Endodermal cell (in vitro differentiated cells): Measurements from ENCODE around the gene PSMD12. TPM values are rescaled to one million over a fixed set of nuclear protein-coding genes. Genes with fewer than 3 reads are reported as not detected.
"Not testable (repeated sequence)": the region's sequence is repeated elsewhere in the genome, so short reads cannot be mapped to it uniquely, and the experiment has no call there.

Experiments
- DNase-seq: peaks from one replicate; pipeline ENCODE4 v3.0.0-alpha.2; 2017
- H3K27ac ChIP-seq: 2 replicates; pipeline ENCODE4 v1.5.1; 2013; ENCODE audit warnings: mild to moderate bottlenecking, low read depth, low read length, moderate library complexity
- H3K27me3 ChIP-seq: 2 replicates; pipeline ENCODE4 v1.6.1; 2013; ENCODE audit warnings: mild to moderate bottlenecking, low read length, moderate library complexity; ENCODE audit not compliant: insufficient read depth, control insufficient read depth, poor library complexity, severe bottlenecking
- H3K36me3 ChIP-seq: 2 replicates; pipeline ENCODE4 v1.7.0; 2013; ENCODE audit warnings: mild to moderate bottlenecking, low read length, moderate library complexity; ENCODE audit not compliant: control insufficient read depth, insufficient read depth
- H3K4me1 ChIP-seq: one replicate; pipeline ENCODE4 v1.7.0; 2013; ENCODE audit warnings: low read length; ENCODE audit not compliant: control insufficient read depth, insufficient read depth
- H3K4me3 ChIP-seq: 2 replicates; pipeline ENCODE4 v1.5.1; 2013; ENCODE audit warnings: mild to moderate bottlenecking, low read length, moderate library complexity
- H3K9ac ChIP-seq: 2 replicates; pipeline ENCODE4 v1.6.1; 2013; ENCODE audit warnings: mild to moderate bottlenecking, low read length, moderate library complexity; ENCODE audit not compliant: poor library complexity, severe bottlenecking; ENCODE audit errors: extremely low read depth
- H3K9me3 ChIP-seq: 2 replicates; pipeline ENCODE4 v1.6.1; 2013; ENCODE audit warnings: mild to moderate bottlenecking, low read length, moderate library complexity; ENCODE audit not compliant: control insufficient read depth
- H3K27ac Mint-ChIP-seq: 2 replicates; pipeline ENCODE4 v1.8.0; 2020; ENCODE audit warnings: mixed read lengths
- H3K27me3 Mint-ChIP-seq: 2 replicates; pipeline ENCODE4 v1.8.0; 2021; ENCODE audit warnings: mild to moderate bottlenecking, mixed read lengths; ENCODE audit not compliant: insufficient read depth
- H3K36me3 Mint-ChIP-seq: 2 replicates; pipeline ENCODE4 v1.8.0; 2020; ENCODE audit warnings: low read depth, mixed read lengths
- H3K4me1 Mint-ChIP-seq: 2 replicates; pipeline ENCODE4 v1.8.0; 2020; ENCODE audit warnings: mixed read lengths
- H3K4me3 Mint-ChIP-seq: 2 replicates; pipeline ENCODE4 v1.8.0; 2020; ENCODE audit warnings: mild to moderate bottlenecking, moderate library complexity, mixed read lengths
- H3K9me3 Mint-ChIP-seq: 2 replicates; pipeline ENCODE4 v1.8.0; 2020; ENCODE audit warnings: mild to moderate bottlenecking, mixed read lengths
- WGBS, 2 experiments: methylation state at CpG; one replicate each; pipeline versions ENCODE4 v1.1.5 to v1.1.7; 2013; ENCODE audit warnings: missing lambda C conversion rate in 2 of 2, mixed read lengths in 1 of 2; ENCODE audit not compliant: insufficient coverage in 1 of 2, insufficient read length in 1 of 2; 5-methylcytosine and 5-hydroxymethylcytosine counted together
- total RNA-seq, 2 donors: library from RNA; stranded (reverse); fragmentation: NEBNext Ultra II Directional in 1 of 2; extraction: Animal tissue kit (Norgen Biotek cat#: 25700) in 1 of 2; gene quantifications; 2 replicates in 1 of 2; 3 replicates in 1 of 2; pipeline ENCODE4 v1.2.1, GENCODE V29; 2021
- TF ChIP-seq, protein P1 (sequence below): fragments of 200-600 bp; sonication (generic); conservative IDR thresholded peaks from 2 replicates; pipeline ENCODE4 v1.5.0; 2021; ENCODE audit warnings: antibody characterized with exemption, mild to moderate bottlenecking

PSMD12 gene
- total RNA-seq, 2 donors from 2014 or later: 70.9 to 71.7 TPM

DNA sequence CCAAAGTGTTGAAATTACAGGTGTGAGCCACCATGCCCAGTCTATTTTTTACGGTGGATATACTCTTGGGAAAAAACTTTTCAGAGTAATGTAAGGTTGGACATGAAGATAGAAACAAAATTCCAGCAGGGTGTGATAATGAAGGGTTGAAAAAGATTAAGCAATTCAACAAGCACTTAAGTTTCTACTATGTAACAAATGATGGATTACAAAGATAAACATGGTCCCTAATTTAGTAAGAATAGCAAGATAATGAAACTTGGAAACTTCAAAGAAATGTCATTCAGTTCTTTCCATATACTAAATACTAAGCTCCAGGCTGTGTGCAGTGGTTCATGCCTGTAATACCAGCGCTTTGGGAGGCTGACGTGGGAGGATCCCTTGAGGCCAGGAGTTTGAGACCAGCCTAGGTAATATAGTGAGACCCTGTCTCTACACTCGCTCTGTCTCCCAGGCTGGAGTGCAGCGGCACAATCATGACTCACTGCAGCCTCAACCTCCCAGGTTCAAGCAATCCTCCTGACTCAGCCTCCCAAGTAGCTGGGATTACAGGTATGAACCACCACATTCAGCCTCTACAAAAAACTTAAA, 31.0 kb downstream of the PSMD12 start:
- H3K36me3 ChIP-seq: peaks cover 27% of the 10 kb centered on the region
- Mint-ChIP-seq H3K36me3 (peaks cover 27% of the 10 kb centered on the region), H3K27me3 (no peaks in the 10 kb centered on the region), H3K4me1 (peaks cover 23% of the 10 kb centered on the region), H3K9me3 (peaks cover 28% of the 10 kb centered on the region), H3K4me3 (no peak overlapping the region), H3K27ac (peak overlapping the region; percentile 86)
- peaks cover 4% of the 10 kb centered on the region for H3K4me1 ChIP-seq
- WGBS, 2 experiments: 89 to 97% methylated on average over 5 of the region's 5 CpGs
- no peaks in the 10 kb centered on the region for H3K9me3 ChIP-seq
- TF ChIP-seq, protein P1, sequence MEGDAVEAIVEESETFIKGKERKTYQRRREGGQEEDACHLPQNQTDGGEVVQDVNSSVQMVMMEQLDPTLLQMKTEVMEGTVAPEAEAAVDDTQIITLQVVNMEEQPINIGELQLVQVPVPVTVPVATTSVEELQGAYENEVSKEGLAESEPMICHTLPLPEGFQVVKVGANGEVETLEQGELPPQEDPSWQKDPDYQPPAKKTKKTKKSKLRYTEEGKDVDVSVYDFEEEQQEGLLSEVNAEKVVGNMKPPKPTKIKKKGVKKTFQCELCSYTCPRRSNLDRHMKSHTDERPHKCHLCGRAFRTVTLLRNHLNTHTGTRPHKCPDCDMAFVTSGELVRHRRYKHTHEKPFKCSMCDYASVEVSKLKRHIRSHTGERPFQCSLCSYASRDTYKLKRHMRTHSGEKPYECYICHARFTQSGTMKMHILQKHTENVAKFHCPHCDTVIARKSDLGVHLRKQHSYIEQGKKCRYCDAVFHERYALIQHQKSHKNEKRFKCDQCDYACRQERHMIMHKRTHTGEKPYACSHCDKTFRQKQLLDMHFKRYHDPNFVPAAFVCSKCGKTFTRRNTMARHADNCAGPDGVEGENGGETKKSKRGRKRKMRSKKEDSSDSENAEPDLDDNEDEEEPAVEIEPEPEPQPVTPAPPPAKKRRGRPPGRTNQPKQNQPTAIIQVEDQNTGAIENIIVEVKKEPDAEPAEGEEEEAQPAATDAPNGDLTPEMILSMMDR: no peak
- DNase-seq: no peak
- H3K27me3 ChIP-seq: no peaks in the 10 kb centered on the region
- H3K9ac ChIP-seq: no peak overlapping the region
- H3K27ac ChIP-seq: no peak overlapping the region
- H3K4me3 ChIP-seq: no peak overlapping the region

DNA sequence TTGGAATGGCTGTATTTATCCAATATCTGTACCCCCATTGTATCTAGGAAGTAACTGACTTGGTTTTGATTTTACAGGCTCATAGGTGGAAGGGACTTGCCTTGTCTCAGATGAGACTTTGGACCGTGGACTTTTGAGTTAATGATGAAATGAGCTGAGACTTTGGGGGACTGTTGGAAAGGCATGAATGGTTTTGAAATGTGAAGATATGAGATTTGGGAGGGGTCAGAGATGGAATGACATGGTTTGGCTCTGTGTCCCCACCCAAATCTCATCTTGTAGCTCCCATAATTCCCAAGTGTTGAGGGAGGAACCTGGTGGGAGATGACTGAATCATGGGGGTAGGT, 34.2 kb downstream of the PSMD12 start:
- Mint-ChIP-seq H3K4me1 (peaks cover 12% of the 10 kb centered on the region), H3K9me3 (peaks cover 47% of the 10 kb centered on the region)
- not testable (repeated sequence) for H3K27me3 ChIP-seq, H3K27ac Mint-ChIP-seq, H3K4me1 ChIP-seq, H3K36me3 Mint-ChIP-seq, H3K9me3 ChIP-seq, H3K4me3 Mint-ChIP-seq, H3K27ac ChIP-seq, H3K4me3 ChIP-seq, H3K27me3 Mint-ChIP-seq, H3K36me3 ChIP-seq, H3K9ac ChIP-seq
- DNase-seq: peak; percentile 20
- WGBS, 2 experiments: 93 to 100% methylated on average over 1 of the region's 1 CpG

- not testable (repeated sequence) for H3K36me3 Mint-ChIP-seq, H3K27me3 ChIP-seq, H3K27ac Mint-ChIP-seq, H3K27me3 Mint-ChIP-seq, H3K4me3 Mint-ChIP-seq, H3K4me3 ChIP-seq, H3K9me3 ChIP-seq, H3K4me1 ChIP-seq, H3K9ac ChIP-seq, H3K36me3 ChIP-seq, H3K27ac ChIP-seq
- Mint-ChIP-seq H3K9me3 (peaks cover 43% of the 10 kb centered on the region), H3K4me1 (peaks cover 15% of the 10 kb centered on the region)
- WGBS, 2 experiments: 91 to 94% methylated on average over 5 to 8 of the region's 8 CpGs
- peak; percentile 56 for DNase-seq
Observed at GRCh38 chr17:67331381-67332161, 34.8 kb downstream of the PSMD12 start.

- H3K4me3 Mint-ChIP-seq: no peak overlapping the region
- no peaks in the 10 kb centered on the region for H3K36me3 ChIP-seq
- H3K27ac Mint-ChIP-seq: no peak overlapping the region
- no peak overlapping the region for H3K4me3 ChIP-seq
- H3K4me1 ChIP-seq: no peaks in the 10 kb centered on the region
- 80 to 93% methylated on average over 1 to 3 of the region's 3 CpGs for WGBS, 2 experiments
- peaks cover 2% of the 10 kb centered on the region for H3K36me3 Mint-ChIP-seq
- peaks cover 35% of the 10 kb centered on the region for H3K9me3 Mint-ChIP-seq
- H3K9ac ChIP-seq: no peak overlapping the region
- H3K27me3 Mint-ChIP-seq: no peaks in the 10 kb centered on the region
- no peak overlapping the region for H3K27ac ChIP-seq
- TF ChIP-seq, protein P1: no peak
- peaks cover 12% of the 10 kb centered on the region for H3K4me1 Mint-ChIP-seq
- H3K9me3 ChIP-seq: no peaks in the 10 kb centered on the region
- H3K27me3 ChIP-seq: no peaks in the 10 kb centered on the region
- no peak for DNase-seq
Observed at GRCh38 chr17:67328026-67328425, 38.4 kb downstream of the PSMD12 start.

- not testable (repeated sequence) for H3K27ac ChIP-seq, H3K4me1 ChIP-seq, DNase-seq, H3K36me3 Mint-ChIP-seq, H3K4me3 Mint-ChIP-seq, H3K9ac ChIP-seq, H3K4me3 ChIP-seq, H3K27me3 Mint-ChIP-seq, H3K27me3 ChIP-seq, H3K27ac Mint-ChIP-seq, H3K9me3 ChIP-seq, H3K36me3 ChIP-seq
- 88 to 100% methylated on average over 3 to 8 of the region's 13 CpGs for WGBS, 2 experiments
- Mint-ChIP-seq H3K4me1 (peaks cover 14% of the 10 kb centered on the region), H3K9me3 (peaks cover 31% of the 10 kb centered on the region)
Observed at GRCh38 chr17:67326959-67327745, 39.2 kb downstream of the PSMD12 start.
